ENCODE data around the gene ADGRL3.
A peak's percentile ranks its signal among the peaks of the same experiment; 100 is the strongest.

ADGRL3 gene

DNA sequence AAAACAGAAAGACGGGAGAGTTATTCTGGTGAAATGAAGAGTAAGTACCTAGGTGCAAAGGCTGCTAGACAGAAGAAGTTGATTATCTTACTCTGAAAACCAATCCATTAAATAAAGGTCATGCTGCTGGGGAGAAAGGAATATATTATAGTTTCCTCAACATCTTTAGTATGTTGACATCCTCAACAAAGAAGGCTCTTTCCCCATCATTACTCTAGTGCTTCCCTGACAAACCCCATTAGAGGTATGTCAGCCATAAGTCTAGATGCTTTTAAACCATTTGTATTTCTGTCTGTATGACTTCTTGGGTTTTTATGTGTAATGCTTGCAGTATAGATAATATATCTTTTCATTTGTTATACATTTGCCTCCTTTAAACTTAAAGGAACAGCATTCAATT lies 75.9 kb downstream of the ADGRL3 start:
- no peak for ATAC-seq (ENCODE audit: low read depth)
- no peaks in the 10 kb centered on the region for H3K27me3 ChIP-seq (ENCODE audit: insufficient read depth, poor library complexity, severe bottlenecking)
- no peak for DNase-seq (ENCODE audit: low spot score)
- H3K4me1 ChIP-seq (ENCODE audit: insufficient read depth, poor library complexity, severe bottlenecking): peaks cover 3% of the 10 kb centered on the region
- H3K27ac ChIP-seq (ENCODE audit: poor library complexity, severe bottlenecking): no peak overlapping the region
- H3K36me3 ChIP-seq (ENCODE audit: low read depth): no peaks in the 10 kb centered on the region
- no peak overlapping the region for H3K4me3 ChIP-seq (ENCODE audit: severe bottlenecking)
- no peaks in the 10 kb centered on the region for H3K9me3 ChIP-seq (ENCODE audit: severe bottlenecking)
- TF ChIP-seq, protein P1, sequence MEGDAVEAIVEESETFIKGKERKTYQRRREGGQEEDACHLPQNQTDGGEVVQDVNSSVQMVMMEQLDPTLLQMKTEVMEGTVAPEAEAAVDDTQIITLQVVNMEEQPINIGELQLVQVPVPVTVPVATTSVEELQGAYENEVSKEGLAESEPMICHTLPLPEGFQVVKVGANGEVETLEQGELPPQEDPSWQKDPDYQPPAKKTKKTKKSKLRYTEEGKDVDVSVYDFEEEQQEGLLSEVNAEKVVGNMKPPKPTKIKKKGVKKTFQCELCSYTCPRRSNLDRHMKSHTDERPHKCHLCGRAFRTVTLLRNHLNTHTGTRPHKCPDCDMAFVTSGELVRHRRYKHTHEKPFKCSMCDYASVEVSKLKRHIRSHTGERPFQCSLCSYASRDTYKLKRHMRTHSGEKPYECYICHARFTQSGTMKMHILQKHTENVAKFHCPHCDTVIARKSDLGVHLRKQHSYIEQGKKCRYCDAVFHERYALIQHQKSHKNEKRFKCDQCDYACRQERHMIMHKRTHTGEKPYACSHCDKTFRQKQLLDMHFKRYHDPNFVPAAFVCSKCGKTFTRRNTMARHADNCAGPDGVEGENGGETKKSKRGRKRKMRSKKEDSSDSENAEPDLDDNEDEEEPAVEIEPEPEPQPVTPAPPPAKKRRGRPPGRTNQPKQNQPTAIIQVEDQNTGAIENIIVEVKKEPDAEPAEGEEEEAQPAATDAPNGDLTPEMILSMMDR (IDR thresholded peaks at IDR 0.05; ENCODE audit: poor library complexity, severe bottlenecking): no peak

DNA sequence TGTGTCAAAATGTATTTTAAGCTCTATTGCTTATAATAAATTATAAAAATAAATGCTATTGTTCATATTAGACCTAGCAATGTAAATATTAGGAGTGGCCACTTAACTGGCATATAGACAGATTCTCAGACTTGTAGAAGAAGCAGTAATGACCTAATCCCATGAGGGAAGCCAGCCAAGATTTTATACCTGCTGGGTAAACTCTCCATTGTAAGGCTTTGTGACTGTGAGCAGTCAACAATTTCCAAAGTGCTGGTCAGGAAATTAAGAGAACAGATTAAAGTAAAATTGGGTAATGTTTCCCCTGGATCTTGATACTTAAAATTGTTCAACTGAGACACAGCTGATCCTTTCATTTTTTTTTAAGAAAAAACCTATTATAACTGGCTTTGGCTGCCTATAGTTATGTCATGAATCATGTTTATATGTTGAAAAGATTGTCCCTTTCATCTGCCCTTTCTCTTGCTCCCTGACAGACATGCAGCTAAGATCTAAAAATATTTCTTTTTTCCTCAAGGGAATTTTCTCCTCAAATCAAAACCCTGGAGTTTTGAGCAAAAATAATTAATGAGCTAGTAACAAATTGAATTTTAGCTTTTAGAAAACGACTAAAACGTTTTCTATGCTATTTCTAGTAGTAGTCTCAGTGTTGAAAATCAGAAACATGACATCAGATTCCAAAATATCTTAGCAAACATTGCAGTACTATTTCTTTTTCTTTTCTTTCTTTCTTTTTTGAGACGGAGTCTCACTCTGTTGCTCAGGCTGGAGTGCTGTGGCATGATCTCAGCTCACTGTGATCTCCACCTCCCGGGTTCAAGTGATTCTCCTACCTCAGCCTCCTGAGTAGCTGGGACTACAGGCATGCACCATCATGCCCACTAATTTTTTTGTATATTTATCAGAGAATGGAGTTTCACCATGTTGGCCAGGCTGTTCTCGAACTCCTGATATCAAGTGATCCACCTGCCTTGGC lies 77.9 kb downstream of the ADGRL3 start:
- H3K27ac ChIP-seq (ENCODE audit: poor library complexity, severe bottlenecking): no peak overlapping the region
- no peaks in the 10 kb centered on the region for H3K9me3 ChIP-seq (ENCODE audit: severe bottlenecking)
- TF ChIP-seq, protein P1 (IDR thresholded peaks at IDR 0.05; ENCODE audit: poor library complexity, severe bottlenecking): no peak
- H3K36me3 ChIP-seq (ENCODE audit: low read depth): no peaks in the 10 kb centered on the region
- H3K4me1 ChIP-seq (ENCODE audit: insufficient read depth, poor library complexity, severe bottlenecking): peaks cover 3% of the 10 kb centered on the region
- no peak overlapping the region for H3K4me3 ChIP-seq (ENCODE audit: severe bottlenecking)
- no peaks in the 10 kb centered on the region for H3K27me3 ChIP-seq (ENCODE audit: insufficient read depth, poor library complexity, severe bottlenecking)
- DNase-seq (ENCODE audit: low spot score) (no peak), ATAC-seq (ENCODE audit: low read depth) (peak; percentile 84)

DNA sequence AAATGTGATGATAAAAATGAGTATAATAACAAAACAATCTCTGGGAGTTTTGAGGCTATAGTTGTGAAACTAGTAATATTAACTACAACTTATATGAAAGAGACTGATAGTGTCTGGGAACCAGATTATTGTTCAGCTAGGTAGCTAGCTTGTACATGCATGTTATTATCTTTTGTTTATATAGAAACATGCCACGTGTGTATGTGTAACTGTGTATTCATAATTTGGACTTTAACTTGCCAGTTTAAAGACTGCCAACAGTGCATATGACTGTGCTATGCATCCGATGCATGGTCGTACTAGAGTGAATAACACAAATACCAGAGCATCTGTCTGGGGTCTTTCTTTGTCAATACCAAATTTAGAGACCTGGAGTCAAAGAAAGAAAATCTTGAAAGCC lies 92.2 kb downstream of the ADGRL3 start:
- ATAC-seq (ENCODE audit: low read depth) (no peak), DNase-seq (ENCODE audit: low spot score) (no peak)
- Histone ChIP-seq H3K4me1 (ENCODE audit: insufficient read depth, poor library complexity, severe bottlenecking) (no peaks in the 10 kb centered on the region), H3K36me3 (ENCODE audit: low read depth) (no peaks in the 10 kb centered on the region), H3K27ac (ENCODE audit: poor library complexity, severe bottlenecking) (no peak overlapping the region), H3K4me3 (ENCODE audit: severe bottlenecking) (no peak overlapping the region), H3K9me3 (ENCODE audit: severe bottlenecking) (no peaks in the 10 kb centered on the region), H3K27me3 (ENCODE audit: insufficient read depth, poor library complexity, severe bottlenecking) (no peaks in the 10 kb centered on the region)
- TF ChIP-seq, protein P1 (IDR thresholded peaks at IDR 0.05; ENCODE audit: poor library complexity, severe bottlenecking): no peak

DNA sequence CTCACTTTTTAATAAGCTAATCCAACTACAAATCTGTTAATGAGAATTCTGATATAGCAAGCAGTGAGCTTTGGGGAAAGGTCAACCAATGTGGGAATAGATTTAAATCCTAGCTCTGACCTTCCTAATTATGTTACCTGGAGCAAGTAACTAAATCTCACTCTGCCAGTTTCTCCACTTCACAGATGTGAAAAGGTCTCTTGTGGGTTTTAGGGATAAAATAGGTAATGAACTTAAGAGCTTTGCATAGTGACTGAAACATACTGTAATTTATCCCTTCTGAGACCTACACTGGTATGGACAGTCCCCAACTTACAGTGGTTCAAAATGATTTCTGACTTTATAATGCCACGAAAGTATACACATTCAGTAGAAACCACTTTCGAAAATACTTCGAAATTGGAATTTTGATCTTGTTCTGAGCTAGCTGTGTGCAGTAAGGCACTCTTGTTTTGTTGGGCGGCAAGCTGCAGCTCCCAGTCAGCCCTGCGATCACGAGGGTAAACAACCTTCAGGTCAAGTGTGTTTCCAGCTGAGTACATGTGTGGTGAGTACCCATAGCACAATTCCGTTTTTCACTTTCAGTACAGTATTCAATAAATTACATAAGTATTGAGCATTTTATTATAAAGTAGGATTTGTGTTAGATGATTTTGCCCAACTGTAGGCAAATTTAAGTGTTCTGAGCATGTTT lies 93.7 kb downstream of the ADGRL3 start:
- TF ChIP-seq, protein P1 (IDR thresholded peaks at IDR 0.05; ENCODE audit: poor library complexity, severe bottlenecking): no peak
- no peak for DNase-seq (ENCODE audit: low spot score)
- no peaks in the 10 kb centered on the region for H3K4me1 ChIP-seq (ENCODE audit: insufficient read depth, poor library complexity, severe bottlenecking)
- no peak for ATAC-seq (ENCODE audit: low read depth)
- no peaks in the 10 kb centered on the region for H3K9me3 ChIP-seq (ENCODE audit: severe bottlenecking)
- H3K27me3 ChIP-seq (ENCODE audit: insufficient read depth, poor library complexity, severe bottlenecking): no peaks in the 10 kb centered on the region
- no peaks in the 10 kb centered on the region for H3K36me3 ChIP-seq (ENCODE audit: low read depth)
- H3K4me3 ChIP-seq (ENCODE audit: severe bottlenecking): no peak overlapping the region
- no peak overlapping the region for H3K27ac ChIP-seq (ENCODE audit: poor library complexity, severe bottlenecking)

All from RWPE2 (cell line).